BLaER1 (cell line): ENCODE measurements around the gene G6PC1.
A peak's percentile ranks its signal among the peaks of the same experiment; 100 is the strongest.
"Not testable (repeated sequence)": the region's sequence is repeated elsewhere in the genome, so short reads cannot be mapped to it uniquely, and the experiment has no call there.

Source experiments
- H3K27ac ChIP-seq: shearing (Covaris generic); formaldehyde crosslinking; 2 replicates; pipeline ENCODE4 v1.8.1; 2022
- H3K27me3 ChIP-seq: shearing (Covaris generic); formaldehyde crosslinking; 2 replicates; pipeline ENCODE4 v1.8.1; 2022
- H3K36me3 ChIP-seq: shearing (Covaris generic); formaldehyde crosslinking; 2 replicates; pipeline ENCODE4 v1.8.1; 2022
- H3K4me1 ChIP-seq: shearing (Covaris generic); formaldehyde crosslinking; 2 replicates; pipeline ENCODE4 v1.8.1; 2022
- H3K4me2 ChIP-seq: shearing (Covaris generic); formaldehyde crosslinking; 2 replicates; pipeline ENCODE4 v1.8.1; 2022
- H3K4me3 ChIP-seq: shearing (Covaris generic); formaldehyde crosslinking; 2 replicates; pipeline ENCODE4 v1.8.1; 2022
- H3K9ac ChIP-seq: shearing (Covaris generic); formaldehyde crosslinking; 2 replicates; pipeline ENCODE4 v1.8.1; 2022
- H3K9me3 ChIP-seq: shearing (Covaris generic); formaldehyde crosslinking; 2 replicates; pipeline ENCODE4 v1.8.1; 2022
- H4K20me1 ChIP-seq: shearing (Covaris generic); formaldehyde crosslinking; 2 replicates; pipeline ENCODE4 v1.8.1; 2022
- Cebpa-rat ChIP-seq: shearing (Covaris generic); IDR thresholded peaks from 2 replicates; pipeline ENCODE4 v1.8.1; 2022

G6PC1 gene

DNA sequence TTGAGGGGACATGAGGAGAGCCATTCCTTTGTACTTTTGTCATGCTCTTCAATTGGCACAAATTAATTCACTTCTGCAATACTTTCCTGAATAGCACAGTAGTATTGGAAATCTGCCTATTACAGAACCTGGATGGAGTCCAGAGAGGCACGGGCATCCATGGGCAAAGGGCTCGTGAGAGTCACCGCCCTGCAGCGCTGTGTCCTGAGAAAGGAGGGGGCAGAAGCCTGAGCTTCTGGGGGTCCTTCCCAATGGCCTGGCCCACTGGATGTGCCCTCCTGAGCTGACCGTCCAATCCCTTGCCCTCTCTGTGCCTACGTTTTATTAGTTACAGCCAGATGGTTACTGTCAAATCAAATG is 3.5 kb downstream of the G6PC1 start:
- Histone ChIP-seq H3K27me3 (no peaks in the 10 kb centered on the region), H3K4me1 (peaks cover 16% of the 10 kb centered on the region), H3K4me2 (no peak overlapping the region)

DNA sequence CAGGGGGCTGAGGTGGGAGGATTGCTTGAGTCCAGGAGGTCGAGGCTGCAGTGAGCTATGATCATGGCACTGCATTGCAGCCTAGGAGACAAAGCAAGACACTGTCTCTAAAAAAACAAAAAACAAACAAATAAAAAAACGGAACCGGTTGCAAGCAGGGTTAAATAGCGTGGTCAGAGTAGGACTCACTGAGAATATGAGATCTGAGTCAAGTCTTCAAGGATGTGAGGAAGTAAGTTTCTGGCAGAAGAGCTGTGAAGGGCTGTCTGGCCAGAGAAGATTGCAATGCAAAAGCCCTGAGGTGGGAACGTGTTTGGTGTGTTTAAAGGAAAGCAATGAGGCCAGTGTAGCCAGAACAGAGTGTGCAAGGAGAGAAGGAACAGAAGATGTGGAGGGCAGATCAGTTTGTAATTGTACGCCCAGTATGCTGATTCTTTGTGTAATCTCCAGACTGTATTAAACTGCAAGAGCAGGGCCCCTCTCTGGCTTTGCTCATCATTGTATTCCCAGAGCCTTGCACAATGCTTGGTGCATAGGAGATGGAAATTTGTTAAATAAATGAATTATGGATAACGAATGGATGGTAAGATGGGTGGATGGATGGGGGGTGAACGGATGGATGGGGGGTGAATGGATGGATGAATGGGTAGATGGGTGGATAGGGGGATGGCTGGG is 6.3 kb downstream of the G6PC1 start:
- Histone ChIP-seq H3K27me3 (no peaks in the 10 kb centered on the region), H3K36me3 (no peaks in the 10 kb centered on the region), H3K27ac (no peak overlapping the region), H3K4me2 (no peak overlapping the region), H3K9ac (no peak overlapping the region), H3K4me1 (peaks cover 17% of the 10 kb centered on the region), H3K4me3 (no peak overlapping the region), H4K20me1 (no peaks in the 10 kb centered on the region), H3K9me3 (no peaks in the 10 kb centered on the region)
- no peak for TF ChIP-seq Cebpa-rat

More for the DNA sequence above, 3.5 kb downstream of the G6PC1 start:
- TF ChIP-seq Cebpa-rat = no peak
- Histone ChIP-seq H3K9me3 (no peaks in the 10 kb centered on the region), H3K36me3 (no peaks in the 10 kb centered on the region), H3K27ac (no peak overlapping the region), H3K4me3 (no peak overlapping the region), H3K9ac (no peak overlapping the region), H4K20me1 (no peaks in the 10 kb centered on the region)

DNA sequence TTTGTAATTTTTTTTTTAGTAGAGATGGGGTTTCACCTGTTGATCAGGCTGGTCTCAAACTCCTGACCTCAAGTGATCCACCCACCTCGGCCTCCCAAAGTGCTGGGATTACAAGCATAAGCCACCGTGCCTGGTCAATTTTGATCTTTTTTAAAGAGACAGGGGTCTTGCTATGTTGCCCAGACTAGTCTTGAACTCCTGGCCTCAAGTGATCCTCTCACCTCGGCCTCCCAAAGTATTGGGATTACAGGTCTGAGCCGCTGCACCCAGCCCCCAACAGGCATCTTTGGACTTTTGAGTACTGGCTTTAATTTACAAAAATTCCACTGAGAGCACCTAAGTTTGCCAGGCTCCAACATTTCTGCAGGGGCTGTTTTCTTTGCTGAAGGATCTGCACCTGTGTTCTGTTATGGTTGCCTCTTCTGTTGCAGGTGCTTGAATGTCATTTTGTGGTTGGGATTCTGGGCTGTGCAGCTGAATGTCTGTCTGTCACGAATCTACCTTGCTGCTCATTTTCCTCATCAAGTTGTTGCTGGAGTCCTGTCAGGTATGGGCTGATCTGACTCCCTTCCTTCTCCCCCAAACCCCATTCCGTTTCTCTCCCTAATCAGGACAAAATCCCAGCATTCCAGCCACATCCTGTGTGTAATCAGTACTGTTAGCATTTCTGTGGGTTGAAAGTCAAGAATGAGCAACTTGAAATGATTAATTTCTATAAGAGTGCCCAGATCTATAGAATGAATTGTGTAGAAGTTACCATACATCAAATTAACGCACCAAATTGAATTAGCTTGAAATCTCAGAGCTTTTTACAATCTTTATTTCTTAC is 8.5 kb downstream of the G6PC1 start:
- H3K4me1 ChIP-seq = peaks cover 17% of the 10 kb centered on the region
- no peaks in the 10 kb centered on the region for H4K20me1 ChIP-seq
- peak overlapping the region; percentile 40; the same call in 1 of the 2 replicates for H3K4me2 ChIP-seq
- no peaks in the 10 kb centered on the region for H3K9me3 ChIP-seq
- H3K4me3 ChIP-seq = no peak overlapping the region
- no peaks in the 10 kb centered on the region for H3K27me3 ChIP-seq
- no peak overlapping the region for H3K9ac ChIP-seq
- H3K36me3 ChIP-seq = no peaks in the 10 kb centered on the region
- TF ChIP-seq Cebpa-rat = no peak
- H3K27ac ChIP-seq = no peak overlapping the region

DNA sequence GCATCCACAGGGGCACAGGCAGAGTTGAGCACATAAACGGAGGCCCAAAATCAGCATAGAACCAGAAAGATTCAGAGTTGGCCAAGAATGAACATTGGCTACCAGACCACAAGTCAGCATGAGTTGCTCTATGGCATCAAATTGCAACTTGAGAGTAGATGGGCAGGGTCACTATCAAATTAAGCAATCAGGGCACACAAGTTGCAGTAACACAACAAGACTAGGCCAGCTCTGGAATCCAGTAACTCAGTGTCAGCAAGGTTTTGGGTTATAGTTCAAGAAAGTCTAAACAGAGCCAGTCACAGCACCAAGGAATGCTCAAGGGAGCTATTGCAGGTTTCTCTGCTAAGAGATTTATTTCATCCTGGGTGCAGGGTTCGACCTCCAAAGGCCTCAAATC is 12.9 kb downstream of the G6PC1 start:
- Histone ChIP-seq H3K27me3 (no peaks in the 10 kb centered on the region), H3K4me3 (no peak overlapping the region), H4K20me1 (no peaks in the 10 kb centered on the region), H3K36me3 (no peaks in the 10 kb centered on the region), H3K4me2 (no peak overlapping the region), H3K9me3 (no peaks in the 10 kb centered on the region), H3K4me1 (peaks cover 7% of the 10 kb centered on the region), H3K9ac (no peak overlapping the region), H3K27ac (no peak overlapping the region)
- no peak for TF ChIP-seq Cebpa-rat

DNA sequence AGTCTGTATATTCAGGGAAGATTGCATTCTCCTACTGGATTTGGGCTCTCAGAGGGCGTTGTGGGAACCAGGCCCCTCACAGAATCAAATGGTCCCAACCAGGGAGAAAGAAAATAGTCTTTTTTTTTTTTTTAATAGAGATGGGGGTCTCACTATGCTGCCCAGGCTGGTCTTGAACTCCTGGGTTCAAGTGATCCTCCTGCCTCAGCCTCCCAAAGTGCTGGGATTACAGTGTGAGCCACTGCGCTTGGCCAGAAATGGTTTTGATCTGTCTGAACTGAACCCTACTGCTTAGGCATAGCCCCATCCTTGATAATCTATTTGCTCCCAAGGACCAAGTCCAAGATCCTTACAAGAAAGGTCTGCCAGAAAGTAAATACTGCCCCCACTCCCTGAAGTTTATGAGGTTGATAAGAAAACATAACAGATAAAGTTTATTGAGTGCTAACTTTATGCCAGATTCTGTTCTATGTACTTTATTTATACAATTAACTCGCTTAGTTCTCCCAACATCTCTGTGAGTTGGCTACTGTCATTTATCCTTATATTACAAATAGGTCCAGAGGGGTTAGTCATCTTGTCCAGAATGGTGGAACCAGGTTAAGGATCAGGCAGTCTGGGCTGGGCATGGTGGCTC is 13.5 kb downstream of the G6PC1 start:
- no peak for TF ChIP-seq Cebpa-rat
- H3K27me3 ChIP-seq = no peaks in the 10 kb centered on the region
- no peaks in the 10 kb centered on the region for H3K9me3 ChIP-seq
- H3K4me3 ChIP-seq = no peak overlapping the region
- H3K27ac ChIP-seq = no peak overlapping the region
- no peak overlapping the region for H3K9ac ChIP-seq
- H3K36me3 ChIP-seq = no peaks in the 10 kb centered on the region
- no peak overlapping the region for H3K4me2 ChIP-seq
- no peaks in the 10 kb centered on the region for H4K20me1 ChIP-seq
- peaks cover 2% of the 10 kb centered on the region; the same call in 1 of the 2 replicates for H3K4me1 ChIP-seq

DNA sequence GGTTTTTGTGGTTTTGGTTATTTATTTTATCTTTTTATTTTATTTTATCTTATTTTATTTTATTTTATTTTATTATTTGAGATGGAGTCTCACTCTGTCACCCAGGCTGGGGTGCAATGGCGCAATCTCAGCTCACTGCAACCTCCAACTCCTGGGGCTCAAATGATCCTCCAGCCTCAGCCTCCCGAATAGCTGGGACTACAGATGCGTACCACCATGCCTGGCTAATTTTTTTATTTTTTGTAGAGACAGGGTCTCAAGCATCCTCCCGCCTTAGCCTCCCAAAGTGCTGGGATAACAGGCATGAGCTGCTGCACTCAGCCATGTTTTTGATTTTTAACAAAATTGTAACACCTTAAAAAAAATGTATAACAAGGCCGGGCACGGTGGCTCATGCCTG is 14.7 kb downstream of the G6PC1 start:
- not testable (repeated sequence) for H4K20me1 ChIP-seq, H3K27ac ChIP-seq, H3K36me3 ChIP-seq, H3K27me3 ChIP-seq, H3K4me3 ChIP-seq, H3K9ac ChIP-seq, H3K4me1 ChIP-seq, H3K9me3 ChIP-seq, H3K4me2 ChIP-seq

DNA sequence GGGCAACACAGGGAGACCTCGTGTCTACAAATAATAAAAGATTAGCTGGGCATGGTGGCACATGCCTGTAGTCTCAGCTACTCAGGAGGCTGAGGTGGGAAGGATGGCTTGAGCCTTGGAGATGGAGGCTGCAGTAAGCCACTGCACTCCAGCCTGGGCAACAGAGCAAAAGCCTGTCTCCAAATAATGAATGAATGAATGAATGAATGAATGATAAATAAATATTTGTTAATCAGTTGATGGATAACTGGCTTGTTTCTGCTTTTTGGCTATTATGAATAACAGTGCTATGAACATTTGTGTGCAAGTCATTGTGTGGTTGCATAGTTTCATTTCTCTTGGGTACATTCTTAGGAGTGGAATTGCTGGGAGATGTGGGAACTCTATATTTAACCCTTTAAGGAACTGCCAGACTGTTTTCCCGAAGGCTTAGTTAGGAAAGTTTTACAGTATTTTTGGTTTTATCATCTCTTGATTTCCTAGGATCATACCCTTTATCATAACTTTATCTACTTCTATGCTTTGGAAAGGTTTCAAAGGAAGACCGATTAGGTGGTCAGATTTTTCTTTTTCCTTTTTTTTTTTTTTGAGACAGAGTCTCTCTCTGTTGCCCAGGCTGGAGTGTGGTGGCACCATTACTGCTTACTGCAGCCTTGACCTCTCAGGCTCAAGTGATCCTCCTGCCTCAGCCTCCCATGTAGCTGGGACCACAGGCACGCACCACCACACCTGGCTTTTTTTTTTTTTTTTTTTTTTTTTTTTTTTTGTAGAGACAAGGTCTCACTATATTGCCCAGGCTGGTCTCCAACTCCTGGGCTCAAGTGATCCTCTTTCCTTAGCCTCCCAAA is 16.0 kb downstream of the G6PC1 start:
- H3K9me3 ChIP-seq, H3K4me3 ChIP-seq, H3K36me3 ChIP-seq, H3K4me2 ChIP-seq, H3K27ac ChIP-seq, H4K20me1 ChIP-seq, H3K9ac ChIP-seq, H3K27me3 ChIP-seq: not testable (repeated sequence)
- H3K4me1 ChIP-seq = peaks cover 13% of the 10 kb centered on the region

DNA sequence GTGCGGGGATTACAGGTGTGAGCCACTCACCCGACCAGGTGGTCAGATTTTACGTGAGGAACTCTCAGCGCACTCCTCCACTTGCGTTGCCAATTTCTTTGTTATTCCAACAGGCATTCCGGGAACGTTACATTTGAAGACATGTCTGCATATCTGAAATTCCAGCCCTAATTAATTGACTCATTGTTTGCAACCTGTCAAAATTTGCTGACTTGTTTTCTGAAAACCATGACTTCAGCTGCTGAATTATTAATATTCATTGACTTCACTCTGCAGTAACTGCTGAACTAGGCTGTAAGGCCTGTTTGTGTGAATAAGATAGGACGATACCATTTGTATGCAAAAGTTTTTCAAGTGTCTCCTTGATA is 16.6 kb downstream of the G6PC1 start:
- H3K9me3 ChIP-seq = no peaks in the 10 kb centered on the region
- H3K27me3 ChIP-seq = no peaks in the 10 kb centered on the region
- no peak overlapping the region for H3K27ac ChIP-seq
- no peak overlapping the region for H3K4me3 ChIP-seq
- H3K4me1 ChIP-seq = peaks cover 13% of the 10 kb centered on the region
- H3K36me3 ChIP-seq = no peaks in the 10 kb centered on the region
- TF ChIP-seq Cebpa-rat = no peak
- no peaks in the 10 kb centered on the region for H4K20me1 ChIP-seq
- no peak overlapping the region for H3K9ac ChIP-seq
- H3K4me2 ChIP-seq = no peak overlapping the region

DNA sequence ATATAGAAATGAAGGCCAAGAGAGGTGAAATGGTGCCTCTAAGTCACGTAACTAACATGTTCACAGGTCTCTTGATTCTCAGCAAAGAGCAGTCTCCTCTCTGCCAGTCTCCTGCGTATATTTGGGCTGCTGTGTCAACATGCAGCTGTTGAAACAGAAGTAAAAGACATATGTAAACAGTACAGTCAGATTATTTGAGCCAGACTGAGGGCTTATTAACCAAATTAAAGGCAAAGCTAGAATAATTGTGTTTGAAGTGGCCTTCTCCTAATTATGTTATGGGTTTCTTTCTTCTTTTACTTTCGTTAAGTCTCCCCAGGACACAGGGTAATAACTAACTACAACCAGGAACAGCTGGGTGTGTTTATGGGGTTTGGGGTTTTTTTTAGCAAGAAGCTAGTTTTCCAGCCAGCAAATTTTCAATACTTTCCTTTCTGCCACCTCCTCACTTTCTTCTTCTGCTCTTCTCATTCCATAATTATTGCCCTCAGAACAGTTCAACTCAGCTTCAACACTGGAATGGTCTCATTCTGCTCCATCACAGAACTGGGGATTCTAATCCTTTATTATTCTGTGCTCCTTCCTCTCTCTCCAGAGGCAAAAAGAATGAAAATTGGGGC is 18.4 kb downstream of the G6PC1 start:
- Histone ChIP-seq H3K4me3 (no peak overlapping the region), H3K4me1 (peaks cover 25% of the 10 kb centered on the region), H3K4me2 (no peak overlapping the region), H4K20me1 (no peaks in the 10 kb centered on the region), H3K36me3 (no peaks in the 10 kb centered on the region), H3K27ac (no peak overlapping the region), H3K9me3 (peaks cover 3% of the 10 kb centered on the region; the same call in 1 of the 2 replicates), H3K27me3 (no peaks in the 10 kb centered on the region), H3K9ac (no peak overlapping the region)
- no peak for TF ChIP-seq Cebpa-rat

DNA sequence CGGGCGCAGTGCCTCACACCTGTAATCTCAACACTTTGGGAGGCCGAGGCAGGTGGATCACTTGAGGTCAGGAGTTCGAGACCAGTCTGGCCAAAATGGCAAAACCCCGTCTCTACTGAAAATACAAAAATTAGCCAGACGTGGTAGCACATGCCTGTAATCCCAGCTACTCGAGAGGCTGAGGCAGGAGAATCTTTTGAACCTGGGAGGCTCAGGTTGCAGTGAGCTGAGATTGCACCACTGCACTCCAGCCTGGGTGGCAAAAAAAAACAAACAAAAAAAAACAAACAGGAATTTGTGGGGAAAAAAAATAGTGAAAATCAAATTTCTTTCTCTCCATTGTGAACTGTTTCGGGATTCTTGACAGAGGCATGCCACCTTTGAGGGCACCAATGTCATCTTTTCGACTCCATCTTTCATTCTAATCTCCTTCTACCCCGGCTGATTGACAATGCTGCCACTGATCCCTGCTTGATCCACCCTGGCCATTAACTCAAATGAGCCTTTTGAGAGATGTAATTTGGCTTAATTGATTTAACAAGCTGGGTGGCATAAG is 19.0 kb downstream of the G6PC1 start:
- not testable (repeated sequence) for H3K9ac ChIP-seq, H4K20me1 ChIP-seq, H3K9me3 ChIP-seq, H3K4me2 ChIP-seq, H3K27me3 ChIP-seq, H3K4me3 ChIP-seq, H3K27ac ChIP-seq, H3K36me3 ChIP-seq
- peaks cover 25% of the 10 kb centered on the region for H3K4me1 ChIP-seq
